ENCODE measurements around the gene PGAP1. TPM values are rescaled to one million over a fixed set of nuclear protein-coding genes. Genes with fewer than 3 reads are reported as not detected.
A peak's percentile ranks its signal among the peaks of the same experiment; 100 is the strongest.

PGAP1 gene
- total RNA-seq, 1 experiment from 2014 or later, result 3.5 TPM

- H3F3A ChIP-seq (ENCODE audit: low read length, unreplicated experiment), result no peaks in the 10 kb centered on the region
- H3K4me3 ChIP-seq (ENCODE audit: low read length), result no peak overlapping the region
- H3K4me2 ChIP-seq (ENCODE audit: low read length), result no peak overlapping the region
- CTCF ChIA-PET, result no interaction called here
- TF ChIP-seq EZH2phosphoT487 (IDR thresholded peaks at IDR 0.05; ENCODE audit: borderline replicate concordance, low read length), result no peak
- no peak for TF ChIP-seq EZH2 (IDR thresholded peaks at IDR 0.05; ENCODE audit: low read length, unreplicated experiment)
- no peak for TF ChIP-seq CTCF (conservative IDR thresholded peaks at IDR 0.05; ENCODE audit: low read depth, low read length)
- no peaks in the 10 kb centered on the region for H3K27me3 ChIP-seq (ENCODE audit: low read length)
- no peaks in the 10 kb centered on the region for H3K79me2 ChIP-seq (ENCODE audit: low read length)
- no TSS peak for BruUV-seq (replicated peaks)
- H3K4me1 ChIP-seq (ENCODE audit: insufficient read depth, low read length), result 0 out of 2 replicates have a peak, but pooled peaks cover 3% of the 10 kb centered on the region
- ATAC-seq (0 out of 2 replicates have a peak, but pooled peaks have one; percentile 22), DNase-seq (no peak)
- no peak overlapping the region for H3K9ac ChIP-seq (ENCODE audit: low read length)
- no peaks in the 10 kb centered on the region for H3K9me3 ChIP-seq (ENCODE audit: low read length)
- no peak overlapping the region for H2AFZ ChIP-seq (ENCODE audit: low read length)
- POLR2A ChIA-PET (ENCODE audit: unreplicated experiment), result interaction anchor here (0.6 kb wide), 1 partner anchor 54 kb away, joined by 6 read pairs; the partner anchor contains the start of gene GTF3C3
- intact Hi-C loops (cut with micrococcal nuclease), result loop anchor here (5.0 kb wide), 1 partner anchor 74 kb away; the partner anchor contains the start of gene PGAP1
- no peaks in the 10 kb centered on the region for H3K36me3 ChIP-seq (ENCODE audit: low read depth, low read length)
- no peak overlapping the region for H3K27ac ChIP-seq (ENCODE audit: low read length)
- H3K9me2 ChIP-seq (replicated peaks; ENCODE audit: low read length), result no peaks in the 10 kb centered on the region
- no peaks in the 10 kb centered on the region for H4K20me1 ChIP-seq (ENCODE audit: low read length)
Observed at GRCh38 chr2:196853301-196854087, 73.0 kb downstream of the PGAP1 start.

GRCh38 chr2:196851088-196851487 is 75.4 kb downstream of the PGAP1 start:
- Histone ChIP-seq H3K27ac (ENCODE audit: low read length) (no peak overlapping the region), H3K9me2 (replicated peaks; ENCODE audit: low read length) (no peaks in the 10 kb centered on the region), H3K4me3 (ENCODE audit: low read length) (no peak overlapping the region), H3K4me1 (ENCODE audit: insufficient read depth, low read length) (0 out of 2 replicates have a peak, but pooled peaks cover 3% of the 10 kb centered on the region), H3K9me3 (ENCODE audit: low read length) (no peaks in the 10 kb centered on the region), H3K36me3 (ENCODE audit: low read depth, low read length) (0 out of 2 replicates have a peak, but pooled peaks cover 4% of the 10 kb centered on the region), H3F3A (ENCODE audit: low read length, unreplicated experiment) (no peaks in the 10 kb centered on the region), H3K9ac (ENCODE audit: low read length) (no peak overlapping the region), H2AFZ (ENCODE audit: low read length) (no peak overlapping the region), H4K20me1 (ENCODE audit: low read length) (no peaks in the 10 kb centered on the region), H3K27me3 (ENCODE audit: low read length) (no peaks in the 10 kb centered on the region), H3K4me2 (ENCODE audit: low read length) (no peak overlapping the region), H3K79me2 (ENCODE audit: low read length) (no peaks in the 10 kb centered on the region)
- no peak for DNase-seq
- POLR2A ChIA-PET (ENCODE audit: unreplicated experiment), result no interaction called here
- ATAC-seq, result peak; percentile 48; the same call in 1 of the 2 replicates
- intact Hi-C loops (cut with micrococcal nuclease), result loop anchor here (2.0 to 5.0 kb wide), 2 partner anchors 76 to 162 kb away; partner anchors contain the start of gene PGAP1
- CTCF ChIA-PET, result no interaction called here
- BruUV-seq (replicated peaks), result no TSS peak
- TF ChIP-seq EZH2 (IDR thresholded peaks at IDR 0.05; ENCODE audit: low read length, unreplicated experiment) (no peak), CTCF (conservative IDR thresholded peaks at IDR 0.05; ENCODE audit: low read depth, low read length) (no peak), EZH2phosphoT487 (IDR thresholded peaks at IDR 0.05; ENCODE audit: borderline replicate concordance, low read length) (no peak)

All from PC-3 (cell line).